ENCODE results near the gene HFE.
A peak's percentile ranks its signal among the peaks of the same experiment; 100 is the strongest.
"Not testable (repeated sequence)": the region's sequence is repeated elsewhere in the genome, so short reads cannot be mapped to it uniquely, and the experiment has no call there.

The HFE gene

DNA sequence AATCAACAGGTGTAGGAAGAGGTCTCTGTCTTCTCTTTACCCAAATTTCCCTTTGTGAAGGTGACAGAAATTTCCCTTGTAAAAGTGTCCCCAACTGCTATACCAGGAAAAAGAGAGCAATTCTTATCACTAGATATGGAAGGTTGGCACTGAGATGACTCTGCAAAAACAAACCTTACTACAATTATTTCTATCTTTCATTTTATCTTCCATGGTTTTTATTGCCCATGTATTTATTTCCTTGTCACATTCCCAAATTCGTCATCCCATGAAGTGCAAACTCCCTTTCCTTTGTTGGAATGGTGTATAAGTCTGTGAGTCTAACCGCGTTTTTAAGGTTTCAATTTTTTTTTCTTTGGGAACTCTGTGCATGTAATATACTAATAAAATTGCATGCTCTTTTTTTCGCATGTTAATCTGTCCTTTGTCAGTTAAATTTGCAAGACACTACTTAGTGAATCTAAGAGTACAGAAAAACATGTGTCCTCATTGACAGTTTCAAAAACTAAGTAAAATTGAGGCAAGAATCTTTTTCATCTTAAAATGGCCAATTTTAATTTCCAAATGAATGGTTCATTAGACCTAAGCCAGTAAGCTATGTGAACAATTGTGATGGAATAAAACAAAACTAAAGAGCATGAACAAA is 35.4 kb upstream of the HFE start:
- no peak overlapping the region for H3K4me3 ChIP-seq
- H3K4me1 ChIP-seq, result peaks cover 17% of the 10 kb centered on the region
- no peaks in the 10 kb centered on the region for H3K27me3 ChIP-seq
- H3K4me2 ChIP-seq, result no peak overlapping the region
- H3K9ac ChIP-seq, result no peak overlapping the region
- peaks cover 9% of the 10 kb centered on the region; the same call in 1 of the 2 replicates for H4K20me1 ChIP-seq
- no peaks in the 10 kb centered on the region for H3K36me3 ChIP-seq
- no peaks in the 10 kb centered on the region for H3K9me3 ChIP-seq
- no peak overlapping the region for H3K27ac ChIP-seq
- no peak for TF ChIP-seq Cebpa-rat (IDR thresholded peaks at IDR 0.05)

DNA sequence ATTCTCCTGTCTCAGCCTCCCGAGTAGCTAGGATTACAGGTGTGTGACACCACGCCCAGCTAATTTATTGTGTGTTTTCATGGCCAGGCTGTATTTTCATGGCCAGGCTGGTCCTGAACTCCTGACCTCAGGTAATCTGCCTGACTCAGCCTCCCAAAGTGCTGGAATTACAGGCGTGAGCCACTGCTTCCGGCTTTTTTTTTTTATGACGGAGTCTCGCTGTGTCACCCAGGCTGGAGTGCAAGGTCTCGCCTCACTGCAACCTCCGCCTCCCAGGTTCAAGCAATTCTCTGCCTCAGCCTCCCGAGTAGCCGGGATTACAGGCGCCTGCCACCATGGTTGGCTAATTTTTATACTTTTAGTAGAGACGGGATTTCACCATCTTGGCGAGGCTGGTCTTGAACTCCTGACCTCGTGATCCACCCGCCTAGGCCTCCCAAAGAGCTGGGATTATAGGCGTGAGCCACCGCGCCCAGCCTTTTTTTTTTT is 34.4 kb upstream of the HFE start:
- H3K4me3 ChIP-seq, H4K20me1 ChIP-seq, H3K36me3 ChIP-seq, H3K9me3 ChIP-seq, H3K27me3 ChIP-seq, H3K9ac ChIP-seq: not testable (repeated sequence)
- Histone ChIP-seq H3K4me2 (peak overlapping the region; percentile 84; the same call in 1 of the 2 replicates), H3K27ac (peak overlapping the region; percentile 93; the same call in 1 of the 2 replicates), H3K4me1 (peaks cover 26% of the 10 kb centered on the region)

DNA sequence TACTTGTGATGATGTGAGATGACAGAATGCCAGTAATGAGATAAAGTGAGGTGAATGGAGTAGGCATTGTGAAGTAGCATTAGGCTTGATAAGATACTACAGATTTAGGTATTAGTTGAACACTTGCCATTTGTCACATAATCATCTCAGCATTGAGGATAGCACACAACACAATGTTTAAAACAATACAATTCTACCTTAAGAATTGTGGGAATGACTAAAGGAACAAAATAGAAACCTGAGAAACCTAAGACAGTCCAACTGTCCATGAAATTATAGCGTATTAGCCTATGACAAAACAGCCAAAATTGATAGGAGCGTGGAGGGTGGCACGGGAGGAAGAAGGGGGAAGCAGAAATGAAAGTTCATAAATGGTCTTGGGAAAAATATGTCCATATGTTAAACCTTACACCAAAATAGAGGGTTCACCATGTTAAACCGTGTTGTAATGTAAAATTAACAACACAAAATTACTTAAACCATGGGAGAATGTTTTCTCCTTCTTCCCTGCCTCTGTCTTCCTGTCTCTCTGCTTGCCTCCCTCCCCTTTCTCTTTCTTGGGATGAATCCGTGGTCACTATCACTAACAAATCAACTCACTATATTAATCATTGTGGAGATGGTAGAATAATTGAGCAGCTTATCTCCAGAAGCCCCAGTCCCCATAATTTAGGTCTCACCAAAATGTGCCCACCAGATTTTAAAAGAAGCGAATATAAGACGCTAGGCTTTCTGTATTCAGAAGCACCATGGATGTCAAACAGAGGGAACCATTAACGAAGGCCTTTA is 33.0 kb upstream of the HFE start:
- peak overlapping the region; percentile 93 for H3K27ac ChIP-seq
- H3K4me1 ChIP-seq, result peaks cover 33% of the 10 kb centered on the region
- no peaks in the 10 kb centered on the region for H3K36me3 ChIP-seq
- TF ChIP-seq Cebpa-rat (IDR thresholded peaks at IDR 0.05), result no peak
- H3K27me3 ChIP-seq, result no peaks in the 10 kb centered on the region
- peak overlapping the region; percentile 80 for H3K4me3 ChIP-seq
- H4K20me1 ChIP-seq, result peaks cover 9% of the 10 kb centered on the region; the same call in 1 of the 2 replicates
- H3K4me2 ChIP-seq, result peak overlapping the region; percentile 84
- no peaks in the 10 kb centered on the region for H3K9me3 ChIP-seq
- peak overlapping the region; percentile 98 for H3K9ac ChIP-seq

DNA sequence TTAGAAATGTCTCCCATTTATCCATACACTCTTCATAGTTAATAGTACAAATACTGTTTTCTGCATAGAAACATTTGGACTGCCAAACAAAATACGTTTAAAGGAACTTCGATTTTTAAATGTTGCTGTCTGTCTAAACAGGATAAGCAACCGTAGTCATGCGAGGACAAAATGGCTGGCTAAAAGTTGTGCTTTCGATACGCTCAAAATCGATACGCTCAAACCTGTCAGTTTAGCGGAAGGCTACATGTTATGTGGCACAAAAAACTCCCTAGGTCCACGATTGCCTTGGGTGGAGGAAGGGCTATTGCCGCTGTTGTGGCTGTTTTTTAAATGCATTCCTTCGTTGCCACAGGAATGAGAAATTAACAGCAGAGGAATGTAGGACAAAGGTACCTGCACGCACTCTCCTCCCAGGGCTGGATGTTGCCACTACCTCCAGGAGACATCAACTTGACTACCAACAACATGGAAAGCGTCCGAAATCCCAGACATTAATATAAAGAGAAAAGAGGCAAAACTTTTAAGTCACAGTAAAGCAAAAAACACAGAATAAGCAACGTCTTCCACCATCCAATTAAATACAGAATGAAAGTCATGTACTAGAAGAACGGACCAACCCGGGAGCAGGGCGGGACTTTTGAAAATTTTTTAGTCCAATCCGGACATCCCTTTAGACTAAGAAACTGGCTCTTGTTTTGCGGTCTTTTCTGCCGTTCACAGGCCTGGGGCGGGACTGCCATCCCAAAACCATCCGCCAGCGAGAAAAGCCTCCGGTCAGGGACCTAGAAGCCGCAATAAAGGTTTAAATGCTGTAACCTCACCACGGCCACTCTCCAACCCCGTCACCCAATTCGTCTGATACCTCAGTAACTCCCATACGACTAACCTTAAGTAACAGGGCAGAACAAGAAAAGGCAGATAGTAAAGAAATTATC is 32.2 kb upstream of the HFE start:
- Histone ChIP-seq H3K9me3 (no peaks in the 10 kb centered on the region), H4K20me1 (peaks cover 9% of the 10 kb centered on the region; the same call in 1 of the 2 replicates), H3K36me3 (no peaks in the 10 kb centered on the region), H3K4me1 (peaks cover 33% of the 10 kb centered on the region), H3K4me3 (peak overlapping the region; percentile 80), H3K9ac (peak overlapping the region; percentile 98), H3K4me2 (peak overlapping the region; percentile 84), H3K27ac (peak overlapping the region; percentile 93), H3K27me3 (no peaks in the 10 kb centered on the region)
- TF ChIP-seq Cebpa-rat (IDR thresholded peaks at IDR 0.05), result no peak

DNA sequence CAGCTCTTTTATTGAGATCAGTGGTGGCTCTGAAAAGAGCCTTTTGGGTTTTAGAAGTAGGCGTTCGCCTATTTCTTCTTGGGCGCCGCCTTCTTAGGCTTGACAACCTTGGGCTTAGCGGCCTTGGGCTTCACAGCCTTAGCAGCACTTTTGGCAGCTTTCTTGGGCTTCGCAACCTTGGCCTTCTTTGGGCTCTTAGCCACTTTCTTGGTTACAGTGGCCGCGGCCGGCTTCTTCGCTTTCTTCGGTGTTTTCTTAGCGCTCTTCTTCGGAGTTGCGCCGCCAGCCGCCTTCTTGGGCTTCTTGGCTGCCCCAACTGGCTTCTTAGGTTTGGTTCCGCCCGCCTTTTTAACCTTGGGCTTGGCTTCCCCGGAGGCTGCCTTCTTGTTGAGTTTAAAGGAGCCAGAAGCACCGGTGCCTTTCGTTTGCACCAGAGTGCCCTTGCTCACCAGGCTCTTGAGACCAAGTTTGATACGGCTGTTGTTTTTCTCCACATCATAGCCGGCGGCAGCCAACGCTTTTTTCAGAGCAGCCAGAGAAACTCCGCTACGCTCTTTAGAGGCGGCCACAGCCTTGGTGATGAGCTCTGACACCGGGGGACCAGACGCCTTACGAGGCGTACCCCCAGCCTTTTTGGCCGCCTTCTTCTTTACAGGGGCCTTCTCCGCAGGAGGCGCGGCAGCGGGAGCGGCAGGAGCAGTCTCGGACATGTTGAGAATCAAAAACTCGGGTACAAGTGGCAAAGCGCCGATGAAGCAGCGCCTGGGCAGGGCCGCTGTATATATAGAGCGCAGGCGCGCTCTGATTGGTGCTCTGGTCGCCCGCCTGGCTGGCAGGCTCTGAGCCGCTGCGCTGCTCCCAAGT is 31.3 kb upstream of the HFE start:
- peaks cover 33% of the 10 kb centered on the region for H3K4me1 ChIP-seq
- no peak for TF ChIP-seq Cebpa-rat (IDR thresholded peaks at IDR 0.05)
- H3K27me3 ChIP-seq, result no peaks in the 10 kb centered on the region
- peak overlapping the region; percentile 84 for H3K4me2 ChIP-seq
- H3K9me3 ChIP-seq, result no peaks in the 10 kb centered on the region
- H3K9ac ChIP-seq, result peak overlapping the region; percentile 98
- peak overlapping the region; percentile 80 for H3K4me3 ChIP-seq
- peak overlapping the region; percentile 93 for H3K27ac ChIP-seq
- no peaks in the 10 kb centered on the region for H3K36me3 ChIP-seq
- peaks cover 9% of the 10 kb centered on the region; the same call in 1 of the 2 replicates for H4K20me1 ChIP-seq

DNA sequence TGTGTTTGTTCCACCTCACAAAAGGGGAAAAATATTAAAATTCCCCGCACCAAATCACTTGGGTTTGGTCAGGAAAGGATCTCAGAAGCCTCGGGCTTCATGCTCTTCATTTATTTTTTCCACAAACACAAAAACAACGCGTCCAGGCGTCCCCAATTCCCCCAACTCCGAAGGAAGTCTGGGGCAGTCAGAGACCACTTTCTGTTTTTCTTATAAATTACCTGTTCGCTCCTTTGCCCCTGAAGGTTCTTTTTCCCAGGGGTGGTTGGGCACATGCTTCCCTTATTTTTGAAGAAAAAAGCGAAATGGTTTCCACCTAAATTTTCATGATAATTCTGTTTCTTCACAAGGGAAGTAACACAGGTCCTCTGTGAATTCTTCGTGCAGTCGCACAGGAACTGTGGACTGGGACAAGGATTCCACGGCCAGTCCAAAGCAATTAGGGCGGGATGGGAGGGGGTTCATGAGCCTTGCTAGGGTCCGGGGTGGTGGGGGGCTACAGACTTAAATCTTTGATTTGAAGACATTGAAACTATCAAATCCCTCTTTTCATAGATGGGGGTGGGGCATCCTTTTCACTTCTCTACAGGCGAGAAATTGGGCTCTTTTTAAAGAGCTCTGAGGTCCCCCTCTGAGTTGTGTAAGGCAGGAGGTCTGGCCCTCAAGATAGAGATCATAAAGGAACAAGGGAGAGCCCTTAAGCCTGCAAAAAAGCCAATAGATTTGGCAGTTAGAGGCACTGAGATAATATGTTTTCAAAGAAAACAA is 30.5 kb upstream of the HFE start:
- peaks cover 33% of the 10 kb centered on the region for H3K4me1 ChIP-seq

DNA sequence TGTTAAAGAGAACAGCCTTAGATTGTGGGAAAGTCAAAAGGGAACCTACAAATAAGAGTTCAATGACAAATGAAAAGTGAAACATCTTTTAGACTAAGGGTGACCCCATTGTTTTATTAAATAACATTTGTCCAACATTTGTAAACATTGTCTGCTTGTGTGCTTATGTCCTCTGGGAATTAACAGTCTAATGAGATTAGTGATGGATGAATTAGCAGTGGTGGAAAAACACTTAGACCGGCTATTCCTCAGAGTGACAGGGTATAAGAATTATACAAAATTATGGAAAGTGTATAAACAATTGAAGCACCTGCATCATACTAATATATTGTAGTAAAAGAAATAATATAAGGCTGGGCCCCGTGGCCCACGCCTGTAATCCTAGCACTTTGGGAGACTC is 29.3 kb upstream of the HFE start:
- H3K9me3 ChIP-seq, result no peaks in the 10 kb centered on the region
- TF ChIP-seq Cebpa-rat (IDR thresholded peaks at IDR 0.05), result no peak
- H3K9ac ChIP-seq, result no peak overlapping the region
- H3K4me3 ChIP-seq, result no peak overlapping the region
- peak overlapping the region; percentile 84 for H3K4me2 ChIP-seq
- H4K20me1 ChIP-seq, result peaks cover 9% of the 10 kb centered on the region; the same call in 1 of the 2 replicates
- H3K36me3 ChIP-seq, result no peaks in the 10 kb centered on the region
- peaks cover 30% of the 10 kb centered on the region for H3K4me1 ChIP-seq
- H3K27ac ChIP-seq, result peak overlapping the region; percentile 93
- H3K27me3 ChIP-seq, result no peaks in the 10 kb centered on the region

More for the DNA sequence above, 30.5 kb upstream of the HFE start:
- peak overlapping the region; percentile 98 for H3K9ac ChIP-seq
- H3K36me3 ChIP-seq, result no peaks in the 10 kb centered on the region
- peak overlapping the region; percentile 80 for H3K4me3 ChIP-seq
- H4K20me1 ChIP-seq, result peaks cover 9% of the 10 kb centered on the region; the same call in 1 of the 2 replicates
- no peaks in the 10 kb centered on the region for H3K27me3 ChIP-seq
- no peaks in the 10 kb centered on the region for H3K9me3 ChIP-seq
- no peak for TF ChIP-seq Cebpa-rat (IDR thresholded peaks at IDR 0.05)
- H3K27ac ChIP-seq, result peak overlapping the region; percentile 93
- H3K4me2 ChIP-seq, result peak overlapping the region; percentile 84

DNA sequence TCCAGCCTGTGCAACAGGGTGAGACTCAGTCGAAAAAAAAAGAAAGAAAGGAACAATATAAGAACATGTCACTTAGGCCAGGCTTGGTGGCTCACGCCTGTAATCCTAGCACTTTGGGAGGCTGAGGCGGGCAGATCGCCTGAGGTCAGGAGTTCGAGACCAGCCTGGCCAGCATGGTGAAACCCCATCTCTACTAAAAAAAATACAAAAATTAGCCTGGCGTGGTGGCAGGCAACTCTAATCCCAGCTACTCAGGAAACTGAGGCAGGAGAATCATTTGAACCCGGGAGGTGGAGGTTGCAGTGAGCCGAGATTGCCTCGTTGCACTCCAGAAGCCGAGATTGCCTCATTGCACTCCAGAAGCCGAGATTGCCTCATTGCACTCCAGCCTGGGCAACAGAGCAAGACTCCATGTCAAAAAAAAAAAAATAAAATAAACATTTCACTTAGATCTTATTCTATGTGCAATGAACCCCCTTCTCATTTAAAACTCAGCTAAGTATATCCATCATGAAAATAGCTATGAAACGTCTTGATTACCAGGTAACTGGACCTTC is 28.7 kb upstream of the HFE start:
- not testable (repeated sequence) for H3K27me3 ChIP-seq, H3K4me2 ChIP-seq, H3K36me3 ChIP-seq, H3K4me3 ChIP-seq, H3K9ac ChIP-seq, H4K20me1 ChIP-seq, H3K9me3 ChIP-seq
- peaks cover 23% of the 10 kb centered on the region for H3K4me1 ChIP-seq
- peak overlapping the region; percentile 93; the same call in 1 of the 2 replicates for H3K27ac ChIP-seq

All from BLaER1 (cell line).